PC-9 (cell line): ENCODE data around the gene KLHL42.

ENCODE experiments used
- EZH2 ChIP-seq: fragments of 200-600 bp; sonication (generic); IDR thresholded peaks from 2 replicates; pipeline ENCODE4 v1.8.0; 2017; ENCODE audit warnings: antibody characterized with exemption, low read depth
- TF ChIP-seq, protein P1 (sequence below): fragments of 200-600 bp; sonication (generic); conservative IDR thresholded peaks from 2 replicates; pipeline ENCODE4 v1.6.1; 2017; ENCODE audit warnings: mixed run types, antibody characterized with exemption, mild to moderate bottlenecking, moderate library complexity

DNA sequence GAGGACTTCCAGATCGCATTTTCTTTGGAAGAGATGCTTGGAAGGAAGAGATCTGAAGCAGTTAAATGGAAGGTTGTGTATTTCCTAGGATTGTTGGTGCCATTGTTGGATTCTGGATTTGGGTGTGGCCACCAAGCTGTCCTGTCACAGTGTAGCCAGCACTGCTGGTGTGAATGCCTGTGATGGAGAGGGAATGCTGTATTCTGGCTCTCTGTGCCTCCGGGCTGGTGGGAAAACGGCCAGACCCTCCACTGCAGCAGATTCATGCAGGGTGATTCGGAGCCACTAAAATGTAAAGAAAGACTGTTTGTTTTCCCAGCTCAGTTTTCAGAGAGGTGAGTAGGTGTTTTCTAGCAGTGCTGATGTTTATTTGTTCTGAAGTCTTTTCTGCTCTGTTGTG lies 30.7 kb downstream of the KLHL42 start:
- TF ChIP-seq, protein P1, sequence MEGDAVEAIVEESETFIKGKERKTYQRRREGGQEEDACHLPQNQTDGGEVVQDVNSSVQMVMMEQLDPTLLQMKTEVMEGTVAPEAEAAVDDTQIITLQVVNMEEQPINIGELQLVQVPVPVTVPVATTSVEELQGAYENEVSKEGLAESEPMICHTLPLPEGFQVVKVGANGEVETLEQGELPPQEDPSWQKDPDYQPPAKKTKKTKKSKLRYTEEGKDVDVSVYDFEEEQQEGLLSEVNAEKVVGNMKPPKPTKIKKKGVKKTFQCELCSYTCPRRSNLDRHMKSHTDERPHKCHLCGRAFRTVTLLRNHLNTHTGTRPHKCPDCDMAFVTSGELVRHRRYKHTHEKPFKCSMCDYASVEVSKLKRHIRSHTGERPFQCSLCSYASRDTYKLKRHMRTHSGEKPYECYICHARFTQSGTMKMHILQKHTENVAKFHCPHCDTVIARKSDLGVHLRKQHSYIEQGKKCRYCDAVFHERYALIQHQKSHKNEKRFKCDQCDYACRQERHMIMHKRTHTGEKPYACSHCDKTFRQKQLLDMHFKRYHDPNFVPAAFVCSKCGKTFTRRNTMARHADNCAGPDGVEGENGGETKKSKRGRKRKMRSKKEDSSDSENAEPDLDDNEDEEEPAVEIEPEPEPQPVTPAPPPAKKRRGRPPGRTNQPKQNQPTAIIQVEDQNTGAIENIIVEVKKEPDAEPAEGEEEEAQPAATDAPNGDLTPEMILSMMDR = no peak
- no peak for TF ChIP-seq EZH2
